ENCODE measurements around the gene IL1R2. TPM values are rescaled to one million over a fixed set of nuclear protein-coding genes. Genes with fewer than 3 reads are reported as not detected.

The IL1R2 gene
- total and polyA plus RNA-seq, 2 of the 13 experiments (the other 11 are each of a cell fraction or from before 2014, with no cell fraction given): 3.6 to 7.3 TPM

DNA sequence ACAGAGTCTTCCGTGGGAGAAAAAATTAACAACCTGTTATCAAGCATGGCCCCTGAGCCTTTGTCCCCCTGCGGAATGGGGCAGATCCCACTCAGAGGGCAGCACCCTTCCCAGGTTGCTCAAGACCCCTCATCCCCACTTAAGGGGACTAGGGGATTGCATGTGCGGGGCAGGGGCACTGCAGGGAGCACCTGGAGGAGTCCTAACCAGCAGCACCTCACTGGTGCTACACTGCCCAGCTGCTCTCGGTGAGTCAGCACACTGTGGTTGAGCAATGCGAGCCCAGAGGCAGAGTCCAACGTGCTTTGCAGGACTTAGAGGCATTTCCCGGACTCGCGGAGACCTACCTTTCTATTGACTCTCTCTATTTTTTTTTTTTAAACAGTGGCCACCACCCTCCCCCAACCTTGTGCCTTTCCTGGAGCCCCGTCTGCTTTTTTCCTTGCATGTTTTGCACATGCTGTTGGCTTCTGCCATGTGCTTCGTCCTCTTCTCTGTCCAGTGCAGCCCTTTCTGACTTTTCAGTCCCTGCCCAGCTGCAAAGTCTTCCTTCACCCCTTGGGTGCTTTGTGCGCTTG is 74.0 kb downstream of the IL1R2 start (continued):
- TF ChIP-seq, protein P1, sequence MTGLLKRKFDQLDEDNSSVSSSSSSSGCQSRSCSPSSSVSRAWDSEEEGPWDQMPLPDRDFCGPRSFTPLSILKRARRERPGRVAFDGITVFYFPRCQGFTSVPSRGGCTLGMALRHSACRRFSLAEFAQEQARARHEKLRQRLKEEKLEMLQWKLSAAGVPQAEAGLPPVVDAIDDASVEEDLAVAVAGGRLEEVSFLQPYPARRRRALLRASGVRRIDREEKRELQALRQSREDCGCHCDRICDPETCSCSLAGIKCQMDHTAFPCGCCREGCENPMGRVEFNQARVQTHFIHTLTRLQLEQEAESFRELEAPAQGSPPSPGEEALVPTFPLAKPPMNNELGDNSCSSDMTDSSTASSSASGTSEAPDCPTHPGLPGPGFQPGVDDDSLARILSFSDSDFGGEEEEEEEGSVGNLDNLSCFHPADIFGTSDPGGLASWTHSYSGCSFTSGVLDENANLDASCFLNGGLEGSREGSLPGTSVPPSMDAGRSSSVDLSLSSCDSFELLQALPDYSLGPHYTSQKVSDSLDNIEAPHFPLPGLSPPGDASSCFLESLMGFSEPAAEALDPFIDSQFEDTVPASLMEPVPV (CRISPR knock-in tag; IDR thresholded peaks at IDR 0.05): no peak
- TF ChIP-seq ZNF17 (CRISPR knock-in tag; IDR thresholded peaks at IDR 0.05): no peak
- no peak for TF ChIP-seq ZNF260 (CRISPR knock-in tag; IDR thresholded peaks at IDR 0.05; ENCODE audit: borderline replicate concordance, low read depth)
- no peak for TF ChIP-seq ZNF251 (CRISPR knock-in tag; IDR thresholded peaks at IDR 0.05)
- no peak for TF ChIP-seq NR2C2 (CRISPR knock-in tag; IDR thresholded peaks at IDR 0.05; ENCODE audit: borderline replicate concordance)
- 0 out of 2 replicates have a peak, but pooled peaks have one; percentile 47 for TF ChIP-seq CHD4 (IDR thresholded peaks at IDR 0.05; ENCODE audit: borderline replicate concordance, low read length)
- TF ChIP-seq, protein P2, sequence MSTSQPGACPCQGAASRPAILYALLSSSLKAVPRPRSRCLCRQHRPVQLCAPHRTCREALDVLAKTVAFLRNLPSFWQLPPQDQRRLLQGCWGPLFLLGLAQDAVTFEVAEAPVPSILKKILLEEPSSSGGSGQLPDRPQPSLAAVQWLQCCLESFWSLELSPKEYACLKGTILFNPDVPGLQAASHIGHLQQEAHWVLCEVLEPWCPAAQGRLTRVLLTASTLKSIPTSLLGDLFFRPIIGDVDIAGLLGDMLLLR (CRISPR knock-in tag; IDR thresholded peaks at IDR 0.05): no peak
- peak; percentile 49; the same call in 1 of the 2 replicates for TF ChIP-seq CCDC6 (CRISPR knock-in tag; IDR thresholded peaks at IDR 0.05)
- TF ChIP-seq TCF7L2 (IDR thresholded peaks at IDR 0.05; ENCODE audit: low read depth, low read length): no peak
- peak; percentile 100 for TF ChIP-seq ZNF670 (CRISPR knock-in tag; IDR thresholded peaks at IDR 0.05; ENCODE audit: borderline replicate concordance)
- TF ChIP-seq ZNF253 (CRISPR knock-in tag; IDR thresholded peaks at IDR 0.05; ENCODE audit: borderline replicate concordance): no peak
- TF ChIP-seq ZNF160 (CRISPR knock-in tag; IDR thresholded peaks at IDR 0.05): 0 out of 2 replicates have a peak, but pooled peaks have one; percentile 69
- peak; percentile 93; the same call in 1 of the 2 replicates for TF ChIP-seq ZNF331 (CRISPR knock-in tag; IDR thresholded peaks at IDR 0.05)
- no peak; the same call in 1 of the 2 replicates for TF ChIP-seq ZNF543 (CRISPR knock-in tag; IDR thresholded peaks at IDR 0.05)
- TF ChIP-seq PRPF4 (IDR thresholded peaks at IDR 0.05; ENCODE audit: low read depth, low read length, poor library complexity, severe bottlenecking): no peak
- TF ChIP-seq HDAC1 (CRISPR knock-in tag; IDR thresholded peaks at IDR 0.05): peak; percentile 75
- no peak for TF ChIP-seq CC2D1A (CRISPR knock-in tag; IDR thresholded peaks at IDR 0.05)
- no peak for TF ChIP-seq NFYB (CRISPR knock-in tag; IDR thresholded peaks at IDR 0.05)
- TF ChIP-seq WIZ (CRISPR knock-in tag; IDR thresholded peaks at IDR 0.05): no peak
- peak; percentile 78 for TF ChIP-seq ERF (CRISPR knock-in tag; IDR thresholded peaks at IDR 0.05)
- no peak for TF ChIP-seq FOXM1 (CRISPR knock-in tag; IDR thresholded peaks at IDR 0.05)
- TF ChIP-seq ZNF674 (CRISPR knock-in tag; IDR thresholded peaks at IDR 0.05; ENCODE audit: low read depth): no peak
- TF ChIP-seq ZNF101 (CRISPR knock-in tag; IDR thresholded peaks at IDR 0.05; ENCODE audit: borderline replicate concordance, low read depth): 0 out of 2 replicates have a peak, but pooled peaks have one; percentile 26
- TF ChIP-seq RXRB (CRISPR knock-in tag; IDR thresholded peaks at IDR 0.05; ENCODE audit: borderline replicate concordance): peak; percentile 72
- TF ChIP-seq NFYC (CRISPR knock-in tag; IDR thresholded peaks at IDR 0.05): no peak
- TF ChIP-seq, protein P3, sequence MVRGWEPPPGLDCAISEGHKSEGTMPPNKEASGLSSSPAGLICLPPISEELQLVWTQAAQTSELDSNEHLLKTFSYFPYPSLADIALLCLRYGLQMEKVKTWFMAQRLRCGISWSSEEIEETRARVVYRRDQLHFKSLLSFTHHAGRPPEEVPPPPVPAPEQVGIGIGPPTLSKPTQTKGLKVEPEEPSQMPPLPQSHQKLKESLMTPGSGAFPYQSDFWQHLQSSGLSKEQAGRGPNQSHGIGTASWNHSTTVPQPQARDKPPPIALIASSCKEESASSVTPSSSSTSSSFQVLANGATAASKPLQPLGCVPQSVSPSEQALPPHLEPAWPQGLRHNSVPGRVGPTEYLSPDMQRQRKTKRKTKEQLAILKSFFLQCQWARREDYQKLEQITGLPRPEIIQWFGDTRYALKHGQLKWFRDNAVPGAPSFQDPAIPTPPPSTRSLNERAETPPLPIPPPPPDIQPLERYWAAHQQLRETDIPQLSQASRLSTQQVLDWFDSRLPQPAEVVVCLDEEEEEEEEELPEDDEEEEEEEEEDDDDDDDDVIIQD (CRISPR knock-in tag; IDR thresholded peaks at IDR 0.05; ENCODE audit: low read depth): peak; percentile 100
- no peak for TF ChIP-seq EED (CRISPR knock-in tag; IDR thresholded peaks at IDR 0.05)
- TF ChIP-seq ZNF570 (CRISPR knock-in tag; IDR thresholded peaks at IDR 0.05; ENCODE audit: borderline replicate concordance): no peak
- TF ChIP-seq RAD51 (IDR thresholded peaks at IDR 0.05; ENCODE audit: borderline replicate concordance): no peak
- TF ChIP-seq, protein P4, sequence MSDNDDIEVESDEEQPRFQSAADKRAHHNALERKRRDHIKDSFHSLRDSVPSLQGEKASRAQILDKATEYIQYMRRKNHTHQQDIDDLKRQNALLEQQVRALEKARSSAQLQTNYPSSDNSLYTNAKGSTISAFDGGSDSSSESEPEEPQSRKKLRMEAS (IDR thresholded peaks at IDR 0.05): peak; percentile 86
